DND-41 (cell line): Measurements from ENCODE around the gene EPX.

Source experiments
- EZH2 ChIP-seq: IDR thresholded peaks from 3 replicates; pipeline ENCODE4 v1.6.1; 2012; ENCODE audit warnings: borderline replicate concordance, low read depth, mild to moderate bottlenecking, moderate library complexity, low read length, inconsistent platforms; ENCODE audit not compliant: severe bottlenecking
- TF ChIP-seq, protein P1 (sequence below): IDR thresholded peaks from 2 replicates; pipeline ENCODE4 v1.5.1; 2012; ENCODE audit warnings: borderline replicate concordance, low read length, moderate library complexity, mild to moderate bottlenecking; ENCODE audit not compliant: poor library complexity, severe bottlenecking; ENCODE audit errors: extremely low read depth

DNA sequence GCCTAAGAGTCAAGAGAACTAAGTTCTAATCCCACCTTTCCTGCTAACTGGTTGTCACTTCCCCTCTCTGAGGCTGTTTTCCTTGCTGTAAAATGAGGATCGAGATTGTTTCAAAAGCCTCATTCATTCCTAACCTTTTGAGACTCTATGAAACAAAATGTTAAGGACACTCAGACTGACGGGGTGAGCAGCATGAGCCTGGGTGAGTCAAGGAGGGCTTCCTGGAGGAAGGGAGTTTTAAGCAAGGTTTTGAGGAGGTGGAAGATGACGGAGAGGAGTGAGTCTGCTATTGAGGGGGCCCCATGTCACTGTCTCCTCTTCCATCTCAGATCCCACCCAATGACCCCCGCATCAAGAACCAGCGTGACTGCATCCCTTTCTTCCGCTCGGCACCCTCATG is 4.1 kb downstream of the EPX start:
- TF ChIP-seq, protein P1, sequence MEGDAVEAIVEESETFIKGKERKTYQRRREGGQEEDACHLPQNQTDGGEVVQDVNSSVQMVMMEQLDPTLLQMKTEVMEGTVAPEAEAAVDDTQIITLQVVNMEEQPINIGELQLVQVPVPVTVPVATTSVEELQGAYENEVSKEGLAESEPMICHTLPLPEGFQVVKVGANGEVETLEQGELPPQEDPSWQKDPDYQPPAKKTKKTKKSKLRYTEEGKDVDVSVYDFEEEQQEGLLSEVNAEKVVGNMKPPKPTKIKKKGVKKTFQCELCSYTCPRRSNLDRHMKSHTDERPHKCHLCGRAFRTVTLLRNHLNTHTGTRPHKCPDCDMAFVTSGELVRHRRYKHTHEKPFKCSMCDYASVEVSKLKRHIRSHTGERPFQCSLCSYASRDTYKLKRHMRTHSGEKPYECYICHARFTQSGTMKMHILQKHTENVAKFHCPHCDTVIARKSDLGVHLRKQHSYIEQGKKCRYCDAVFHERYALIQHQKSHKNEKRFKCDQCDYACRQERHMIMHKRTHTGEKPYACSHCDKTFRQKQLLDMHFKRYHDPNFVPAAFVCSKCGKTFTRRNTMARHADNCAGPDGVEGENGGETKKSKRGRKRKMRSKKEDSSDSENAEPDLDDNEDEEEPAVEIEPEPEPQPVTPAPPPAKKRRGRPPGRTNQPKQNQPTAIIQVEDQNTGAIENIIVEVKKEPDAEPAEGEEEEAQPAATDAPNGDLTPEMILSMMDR, result no peak
- no peak for TF ChIP-seq EZH2
